Psoas muscle (tissue), 8 donors: ENCODE results near the gene DBH. TPM values are rescaled to one million over a fixed set of nuclear protein-coding genes. Genes with fewer than 3 reads are reported as not detected.

Source experiments
- ATAC-seq, 4 donors: fragments of 200-7000 bp; cut with Tn5 transposase; one replicate each; pipeline ENCODE4 v1.9.1; 2020; ENCODE audit warnings: moderate library complexity in 3 of 4, mild to moderate bottlenecking in 2 of 4
- DNase-seq, 2 donors: peaks; one replicate each; pipeline ENCODE4 v3.0.0-alpha.2; 2020
- H3K27ac ChIP-seq: fragments of 200-600 bp; one replicate; pipeline ENCODE4 v1.8.0; 2022
- H3K27me3 ChIP-seq, 3 donors: fragments of 200-600 bp in 1 of 3; one replicate each; pipeline versions ENCODE4 v1.6.1 to v1.8.0; 2013 to 2022; ENCODE audit warnings: low read length in 2 of 3, mild to moderate bottlenecking in 2 of 3, moderate library complexity in 1 of 3; ENCODE audit not compliant: insufficient read depth in 3 of 3
- H3K36me3 ChIP-seq, 2 donors: fragments of 200-600 bp in 1 of 2; one replicate each; pipeline versions ENCODE4 v1.6.1 to v1.8.0; 2013 to 2022; ENCODE audit warnings: low read depth in 1 of 2, mild to moderate bottlenecking in 1 of 2, moderate library complexity in 1 of 2; ENCODE audit not compliant: insufficient read depth in 1 of 2
- H3K4me1 ChIP-seq: fragments of 200-600 bp; one replicate; pipeline ENCODE4 v1.8.0; 2022
- H3K4me3 ChIP-seq: fragments of 200-600 bp; one replicate; pipeline ENCODE4 v1.8.0; 2022; ENCODE audit warnings: mild to moderate bottlenecking
- H3K9me3 ChIP-seq: fragments of 200-600 bp; one replicate; pipeline ENCODE4 v1.8.0; 2022
- CTCF ChIP-seq: fragments of 200-600 bp; IDR thresholded peaks from one replicate; pipeline ENCODE4 v1.8.0; 2022; ENCODE audit warnings: antibody characterized with exemption
- WGBS, 3 donors: extraction: QIAGEN DNeasy Blood & Tissue Kit; methylation state at CpG; one replicate each; pipeline versions ENCODE4 v1.1.6 to v1.1.7; 2013; 5-methylcytosine and 5-hydroxymethylcytosine counted together
- intact Hi-C, 2 donors: fragments of 100-400 bp; cut with DNase I; formaldehyde crosslinking; loops; one replicate each; pipeline versions ENCODE4 v1.11.0 to v1.14.2; 2022
- polyA plus RNA-seq, 3 donors: library from polyadenylated mRNA; stranded (reverse); fragments of 200-250 nt; gene quantifications; one replicate each; pipeline ENCODE4 v1.2.3, GENCODE V29; 2013
- total RNA-seq, 4 donors: library from RNA; stranded (reverse); fragmentation: NEBNext Ultra II Directional in 2 of 4; extraction: Animal tissue kit (Norgen Biotek cat#: 25700) in 2 of 4; gene quantifications; one replicate each; pipeline versions ENCODE4 v1.2.1 to v1.2.4, GENCODE V29; 2021 to 2023
- donor health status: healthy with polysubstance abuse.
- donor health status: DM: no; HTN: no; CAD: no; lungs with moderate emphysema.
- donor health status: Bipolar disorder and iron deficiency.
- donor health status: healthy.
- donor health status: DM: yes; HTN: yes; CAD: no.
- donor health status: DM: no; HTN: no; CAD: no.
- donor health status: DM: no; HTN: no; CAD: no.
- donor health status: DM: yes; HTN: yes; CAD: no.

Gene DBH
- total and polyA plus RNA-seq, 7 donors = 0.01 to 0.30 (median 0.05) TPM; not detected in 3

DNA sequence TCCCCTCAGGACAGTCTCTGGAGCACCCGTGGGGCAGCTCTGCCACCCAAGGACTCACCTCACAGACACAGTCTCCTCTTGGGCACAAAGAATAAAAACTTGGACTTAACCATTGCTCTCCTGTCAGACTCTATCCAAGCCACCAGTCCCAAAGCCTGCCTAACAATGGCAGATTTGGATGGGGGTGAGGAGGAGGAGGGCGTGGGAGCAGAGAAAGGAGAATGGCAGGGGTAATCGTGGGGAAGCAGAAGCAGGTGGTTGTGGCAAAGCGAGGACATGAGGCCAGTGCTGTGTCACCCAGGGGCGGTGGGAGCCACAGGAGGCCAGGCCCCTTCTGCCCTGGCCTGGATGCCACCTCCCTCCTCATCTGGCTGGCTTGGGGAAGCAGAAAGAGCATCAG lies 21.5 kb upstream of the DBH start:
- no peak for TF ChIP-seq CTCF
- WGBS, 3 donors = 43 to 65% (median 44%) methylated on average over 5 of the region's 5 CpGs
- ATAC-seq = no peak

GRCh38 chr9:133615186-133615585 lies 21.0 kb upstream of the DBH start:
- Histone ChIP-seq H3K4me1 (no peaks in the 10 kb centered on the region), H3K4me3 (no peak overlapping the region), H3K27me3 (peaks cover 0 to 80% (median 12%) of the 10 kb centered on the region in 3 donors), H3K36me3 (no peaks in the 10 kb centered on the region), H3K9me3 (no peaks in the 10 kb centered on the region), H3K27ac (no peak overlapping the region)
- intact Hi-C loops = no loop called here
- WGBS, 3 donors = 14 to 35% (median 15%) methylated on average over 16 of the region's 16 CpGs
- no peak for DNase-seq
- no peak for TF ChIP-seq CTCF
- no peak for ATAC-seq

More for the DNA sequence above, 21.5 kb upstream of the DBH start:
- Histone ChIP-seq H3K4me1 (no peaks in the 10 kb centered on the region), H3K36me3 (no peaks in the 10 kb centered on the region), H3K27me3 (peaks cover 0 to 85% (median 12%) of the 10 kb centered on the region in 3 donors), H3K27ac (no peak overlapping the region), H3K4me3 (no peak overlapping the region), H3K9me3 (no peaks in the 10 kb centered on the region)
- intact Hi-C loops = no loop called here
- no peak for DNase-seq

GRCh38 chr9:133615606-133616188 lies 20.5 kb upstream of the DBH start:
- Histone ChIP-seq H3K4me1 (no peaks in the 10 kb centered on the region), H3K9me3 (no peaks in the 10 kb centered on the region), H3K4me3 (no peak overlapping the region), H3K27me3 (peaks cover 0 to 76% (median 12%) of the 10 kb centered on the region in 3 donors), H3K36me3 (no peaks in the 10 kb centered on the region), H3K27ac (no peak overlapping the region)
- ATAC-seq = no peak
- WGBS, 3 donors = 56 to 74% (median 56%) methylated on average over 9 to 13 of the region's 13 CpGs
- no peak for DNase-seq
- intact Hi-C loops = no loop called here
- no peak for TF ChIP-seq CTCF

DNA sequence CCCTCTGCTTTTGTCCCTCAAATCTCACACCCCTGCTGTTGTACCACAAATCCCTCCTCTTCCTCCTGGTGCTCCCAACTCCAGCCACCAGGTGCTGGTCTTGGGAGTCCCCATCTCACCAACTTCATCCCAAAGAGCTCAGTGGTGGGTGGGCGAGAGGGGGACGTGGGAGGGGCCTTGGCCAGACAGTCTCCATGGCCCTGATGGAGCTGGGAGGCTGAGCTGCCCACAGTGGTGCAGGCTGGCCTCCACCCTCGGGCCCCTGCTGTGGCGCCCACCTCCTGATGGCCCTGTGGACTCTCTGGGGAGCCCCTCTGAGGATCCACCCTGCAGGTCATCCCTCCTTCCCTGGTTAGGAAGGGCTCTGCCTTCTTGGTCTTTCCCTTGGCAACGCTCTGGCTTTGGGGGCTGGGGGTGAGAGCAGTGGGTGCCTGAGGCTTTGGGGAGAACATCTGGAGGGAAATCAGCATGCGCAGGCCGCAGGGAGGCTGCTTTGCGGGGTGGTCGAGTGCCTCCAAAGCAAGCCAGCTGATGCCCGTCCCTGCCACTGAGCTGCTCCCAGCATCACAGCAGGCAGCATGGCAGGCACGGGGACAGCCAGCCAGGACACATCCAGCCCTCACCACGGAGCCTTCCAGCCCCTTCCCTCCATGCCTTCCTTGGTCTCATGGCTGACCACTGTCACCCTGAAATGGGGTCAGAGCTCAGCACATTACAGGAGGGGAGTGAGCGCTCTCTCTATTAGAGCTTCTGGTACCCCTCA lies 19.3 kb upstream of the DBH start:
- Histone ChIP-seq H3K27me3 (peaks cover 2 to 74% (median 10%) of the 10 kb centered on the region in 3 donors), H3K9me3 (no peaks in the 10 kb centered on the region), H3K4me3 (no peak overlapping the region), H3K4me1 (no peaks in the 10 kb centered on the region), H3K27ac (no peak overlapping the region), H3K36me3 (no peaks in the 10 kb centered on the region)
- DNase-seq (no peak), ATAC-seq (no peak)
- TF ChIP-seq CTCF = no peak
- intact Hi-C loops = no loop called here
- WGBS, 3 donors = 71 to 74% (median 72%) methylated on average over 13 of the region's 13 CpGs
